Activated naive CD4-positive, alpha-beta T cell treated with anti-CD3 and anti-CD28 coated beads, Interleukin-2, amount 50 U/mL, for 72 hours (primary cell): ENCODE results near the gene CLEC18B. TPM values are rescaled to one million over a fixed set of nuclear protein-coding genes. Genes with fewer than 3 reads are reported as not detected.
"Not testable (repeated sequence)": the region's sequence is repeated elsewhere in the genome, so short reads cannot be mapped to it uniquely, and the experiment has no call there.

Source experiments
- ATAC-seq, 2 donors: fragments of 150-1000 bp; cut with Tn5 transposase; 2 replicates each; pipeline ENCODE4 v1.10.0; 2021; ENCODE audit warnings: mild to moderate bottlenecking in 2 of 2, moderate library complexity in 2 of 2
- DNase-seq, 2 donors: peaks; one replicate each; pipeline ENCODE4 v3.0.0; 2021 to 2022; ENCODE audit warnings: low spot score in 2 of 2
- H3K27ac Mint-ChIP-seq, 2 donors: one replicate each; pipeline ENCODE4 v1.8.0; 2022; ENCODE audit warnings: mild to moderate bottlenecking in 2 of 2, mixed read lengths in 2 of 2
- H3K36me3 Mint-ChIP-seq, 2 donors: one replicate each; pipeline ENCODE4 v1.8.0; 2022; ENCODE audit warnings: mixed read lengths in 2 of 2
- H3K9me3 Mint-ChIP-seq, 2 donors: one replicate each; pipeline ENCODE4 v1.8.0; 2022; ENCODE audit warnings: mixed read lengths in 2 of 2
- total RNA-seq, 2 donors: library from RNA; stranded (reverse); gene quantifications; one replicate each; pipeline ENCODE4 v1.2.3, GENCODE V29; 2022

CLEC18B gene
- total RNA-seq, 2 donors from 2014 or later = 0.49 TPM; not detected in 1

DNA sequence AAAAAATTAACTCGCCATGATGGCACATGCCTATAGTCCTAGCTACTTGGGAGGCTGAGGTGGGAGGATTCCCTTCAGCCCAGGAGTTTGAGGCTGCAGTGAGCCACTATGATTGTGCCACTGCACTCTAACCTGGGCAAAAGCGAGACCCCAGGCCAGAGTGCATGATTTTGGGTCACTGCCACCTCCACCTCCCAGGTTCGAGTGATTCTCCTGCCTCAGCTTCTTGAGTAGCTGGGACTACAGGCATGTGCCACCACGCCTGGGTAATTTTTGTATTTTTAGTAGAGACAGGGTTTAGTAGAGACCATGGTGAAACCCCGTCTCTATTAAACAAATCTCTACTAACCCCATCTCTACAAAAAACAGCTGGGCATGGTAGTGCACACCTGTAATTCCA is 26.7 kb downstream of the CLEC18B start:
- H3K27ac Mint-ChIP-seq, ATAC-seq, H3K9me3 Mint-ChIP-seq, DNase-seq, H3K36me3 Mint-ChIP-seq: not testable (repeated sequence)

DNA sequence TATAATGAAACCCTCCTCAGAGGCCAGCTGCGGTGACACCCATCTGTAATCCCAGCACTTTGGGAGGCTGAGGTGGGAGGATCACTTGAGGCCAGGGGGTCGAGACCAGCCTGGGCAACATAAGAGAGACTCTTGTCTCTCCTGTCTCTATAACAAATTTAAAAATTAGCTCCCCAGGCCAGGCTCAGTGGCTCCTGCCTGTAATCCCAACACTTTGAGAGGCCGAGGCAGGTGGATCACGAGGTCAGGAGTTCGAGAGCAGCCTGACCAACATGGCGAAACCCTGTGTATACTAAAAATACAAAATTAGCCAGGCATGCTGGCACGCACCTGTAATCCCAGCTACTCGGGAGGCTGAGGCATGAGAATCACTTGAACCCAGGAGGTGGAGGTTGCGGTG is 27.1 kb downstream of the CLEC18B start:
- not testable (repeated sequence) for ATAC-seq, H3K36me3 Mint-ChIP-seq, H3K27ac Mint-ChIP-seq, H3K9me3 Mint-ChIP-seq, DNase-seq

DNA sequence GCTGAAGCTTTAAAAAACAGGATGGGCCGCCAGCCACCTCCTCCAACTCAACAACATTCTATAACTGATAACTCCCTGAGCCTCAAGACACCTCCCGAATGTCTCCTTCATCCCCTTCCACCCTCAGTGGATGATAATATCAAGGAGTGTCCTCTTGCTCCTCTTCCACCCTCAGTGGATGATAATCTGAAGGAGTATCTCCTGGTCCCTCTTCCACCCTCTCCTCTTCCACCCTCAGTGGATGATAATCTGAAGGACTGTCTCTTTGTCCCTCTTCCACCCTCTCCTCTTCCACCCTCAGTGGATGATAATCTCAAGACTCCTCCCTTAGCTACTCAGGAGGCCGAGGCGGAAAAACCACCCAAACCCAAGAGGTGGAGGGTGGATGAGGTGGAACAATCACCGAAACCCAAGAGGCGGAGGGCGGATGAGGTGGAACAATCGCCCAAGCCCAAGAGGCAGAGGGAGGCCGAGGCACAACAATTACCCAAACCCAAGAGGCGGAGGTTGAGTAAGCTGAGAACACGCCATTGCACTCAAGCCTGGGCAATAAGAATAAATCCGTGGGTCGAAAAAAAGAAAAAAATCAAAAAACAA is 29.7 kb downstream of the CLEC18B start:
- H3K9me3 Mint-ChIP-seq, ATAC-seq, H3K36me3 Mint-ChIP-seq: not testable (repeated sequence)

DNA sequence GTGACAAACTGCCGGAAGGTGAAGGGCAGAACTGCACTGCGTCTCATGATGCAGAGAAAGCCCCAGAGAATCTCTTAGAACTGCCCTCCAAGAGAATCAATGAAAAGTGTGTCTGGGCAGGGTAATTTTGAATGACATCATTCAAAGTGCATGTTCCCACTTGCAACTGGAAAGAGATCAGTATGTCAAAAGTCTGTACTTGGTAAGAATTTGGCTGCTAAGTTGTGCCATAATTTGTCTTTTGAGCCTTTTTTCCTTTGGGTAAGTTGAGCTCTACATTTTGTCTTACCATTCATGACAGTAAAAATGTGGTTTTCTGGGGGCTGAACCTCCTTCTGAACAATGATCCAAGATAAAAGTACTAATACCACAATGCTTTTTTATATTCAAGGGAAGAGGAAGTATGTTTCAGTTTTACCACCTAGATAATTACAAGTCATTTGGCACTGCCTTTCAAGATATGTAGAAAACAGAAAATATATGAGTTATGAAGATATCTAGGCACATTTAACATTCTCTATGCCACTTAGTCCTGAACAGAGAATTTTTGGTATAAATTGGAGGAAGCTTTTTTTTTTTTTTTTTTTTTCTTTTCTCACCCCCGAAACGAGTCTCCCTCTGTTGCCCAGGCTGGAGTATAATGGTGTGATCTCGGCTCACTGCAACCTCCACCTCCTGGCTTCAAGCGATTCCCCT is 38.8 kb downstream of the CLEC18B start:
- not testable (repeated sequence) for ATAC-seq, H3K36me3 Mint-ChIP-seq, H3K9me3 Mint-ChIP-seq, H3K27ac Mint-ChIP-seq, DNase-seq

More for the DNA sequence above, 29.7 kb downstream of the CLEC18B start:
- H3K27ac Mint-ChIP-seq, DNase-seq: not testable (repeated sequence)

DNA sequence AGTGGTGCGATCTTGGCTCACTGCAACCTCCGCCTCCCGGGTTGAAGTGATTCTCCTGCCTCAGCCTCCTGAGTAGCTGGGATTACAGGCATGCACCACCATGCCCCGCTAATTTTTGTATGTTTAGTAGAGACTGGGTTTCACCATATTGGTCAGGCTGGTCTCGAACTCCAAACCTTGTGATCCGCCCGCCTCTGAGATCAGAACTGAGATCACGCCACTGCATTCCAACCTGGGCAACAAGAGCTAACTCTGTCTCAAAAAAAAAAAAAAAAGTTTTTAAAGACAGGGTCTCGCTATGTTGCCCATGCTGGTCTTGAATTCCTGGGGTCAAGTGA is 47.5 kb downstream of the CLEC18B start:
- H3K27ac Mint-ChIP-seq = peak overlapping the region in 1 of 2 donors; percentile 12

GRCh38 chr16:74372953-74373846 is 48.1 kb downstream of the CLEC18B start:
- H3K27ac Mint-ChIP-seq = peak overlapping the region in 1 of 2 donors; percentile 12
- ATAC-seq (no peak), DNase-seq (no peak)
- no peaks in the 10 kb centered on the region for H3K36me3 Mint-ChIP-seq
- H3K9me3 Mint-ChIP-seq = no peaks in the 10 kb centered on the region

More for the DNA sequence above, 47.5 kb downstream of the CLEC18B start:
- not testable (repeated sequence) for H3K9me3 Mint-ChIP-seq, ATAC-seq, DNase-seq, H3K36me3 Mint-ChIP-seq

GRCh38 chr16:74372369-74372768 is 48.9 kb downstream of the CLEC18B start:
- ATAC-seq (no peak), DNase-seq (no peak)
- H3K27ac Mint-ChIP-seq = no peak overlapping the region
- H3K36me3 Mint-ChIP-seq = no peaks in the 10 kb centered on the region
- no peaks in the 10 kb centered on the region for H3K9me3 Mint-ChIP-seq

DNA sequence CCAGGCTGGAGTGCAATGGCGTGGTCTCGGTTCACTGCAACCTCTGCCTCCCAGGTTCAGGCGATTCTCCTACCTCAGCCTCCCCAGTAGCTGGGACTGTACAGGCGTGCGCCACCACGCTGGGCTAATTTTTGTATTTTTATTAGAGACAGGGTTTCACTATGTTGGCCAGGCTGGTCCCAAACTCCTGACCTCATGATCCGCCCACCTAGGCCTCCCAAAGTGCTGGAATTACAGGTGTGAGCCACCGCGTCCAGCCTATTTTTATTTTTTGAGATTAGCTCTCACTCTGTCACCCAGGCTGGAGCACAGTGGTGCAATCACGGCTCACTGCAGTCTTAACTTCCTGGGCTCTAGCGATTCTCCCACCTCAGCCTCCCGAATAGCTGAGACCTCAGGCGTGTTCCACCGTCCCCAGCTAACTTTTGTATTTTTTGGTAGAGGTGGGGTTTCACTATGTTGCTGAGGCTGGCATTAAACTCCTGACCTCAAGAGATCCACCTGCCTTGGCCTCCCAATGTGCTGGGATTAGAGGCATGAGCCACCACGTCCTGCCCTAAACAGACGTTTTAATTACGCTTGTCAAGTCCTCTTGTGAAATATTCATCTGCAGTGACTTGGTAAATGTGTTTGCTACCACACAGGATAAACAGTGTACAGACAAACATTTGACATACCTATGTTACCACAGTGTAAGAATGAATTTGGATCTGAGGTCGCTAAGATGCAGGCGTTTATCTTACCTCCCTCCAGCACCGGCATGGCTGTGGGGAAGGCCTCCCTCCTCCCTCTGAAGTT is 50.7 kb downstream of the CLEC18B start:
- not testable (repeated sequence) for DNase-seq, ATAC-seq, H3K9me3 Mint-ChIP-seq, H3K27ac Mint-ChIP-seq, H3K36me3 Mint-ChIP-seq

DNA sequence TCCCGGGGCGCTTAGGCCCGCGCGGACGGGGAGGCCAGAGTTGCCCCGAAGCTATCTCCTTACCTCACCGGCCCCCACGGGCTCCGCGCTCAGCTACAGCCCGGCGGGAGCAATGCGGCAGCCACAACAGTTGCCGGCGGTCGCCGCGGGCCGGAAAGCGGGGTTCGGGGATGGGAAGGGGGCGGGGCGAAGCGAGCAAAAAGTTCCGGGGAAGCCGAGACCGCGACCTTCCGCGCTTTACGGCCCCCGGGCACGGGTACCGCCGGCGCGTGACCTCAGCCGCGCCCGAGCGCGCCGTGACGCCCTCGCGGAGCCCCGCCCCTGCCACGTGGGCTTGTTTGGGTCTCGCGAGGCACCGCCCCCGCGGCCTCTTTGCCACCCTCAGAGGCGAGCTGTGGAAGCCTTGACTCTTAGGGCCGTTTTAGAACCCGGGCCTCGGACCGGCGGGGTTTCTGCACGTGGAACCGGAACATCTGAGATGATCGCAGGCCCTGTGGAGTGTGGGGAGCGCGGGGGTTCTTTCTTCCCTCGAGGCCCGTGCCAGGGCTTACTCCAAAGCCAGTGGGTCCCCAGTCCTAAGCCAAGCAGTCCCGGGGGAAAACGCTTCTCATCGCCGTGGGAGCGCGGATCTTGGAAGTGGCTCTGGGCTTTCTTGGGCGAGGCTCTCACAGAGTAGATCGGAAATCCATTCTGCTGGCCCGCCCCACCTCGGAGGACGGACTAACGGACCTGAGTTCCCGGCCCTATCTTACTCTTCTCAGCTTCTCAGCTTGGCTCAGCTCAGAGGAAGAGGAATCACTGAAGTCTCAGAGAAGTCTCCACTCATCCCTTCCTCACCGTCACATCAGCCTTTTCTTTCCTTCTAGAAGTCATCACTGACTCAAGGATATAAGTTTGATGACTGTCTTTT is 53.0 kb downstream of the CLEC18B start:
- not testable (repeated sequence) for H3K9me3 Mint-ChIP-seq, H3K36me3 Mint-ChIP-seq
- ATAC-seq = peak; percentile 93 to 97
- peak; percentile 99 to 100 for DNase-seq
- H3K27ac Mint-ChIP-seq = peak overlapping the region; percentile 92 to 97

DNA sequence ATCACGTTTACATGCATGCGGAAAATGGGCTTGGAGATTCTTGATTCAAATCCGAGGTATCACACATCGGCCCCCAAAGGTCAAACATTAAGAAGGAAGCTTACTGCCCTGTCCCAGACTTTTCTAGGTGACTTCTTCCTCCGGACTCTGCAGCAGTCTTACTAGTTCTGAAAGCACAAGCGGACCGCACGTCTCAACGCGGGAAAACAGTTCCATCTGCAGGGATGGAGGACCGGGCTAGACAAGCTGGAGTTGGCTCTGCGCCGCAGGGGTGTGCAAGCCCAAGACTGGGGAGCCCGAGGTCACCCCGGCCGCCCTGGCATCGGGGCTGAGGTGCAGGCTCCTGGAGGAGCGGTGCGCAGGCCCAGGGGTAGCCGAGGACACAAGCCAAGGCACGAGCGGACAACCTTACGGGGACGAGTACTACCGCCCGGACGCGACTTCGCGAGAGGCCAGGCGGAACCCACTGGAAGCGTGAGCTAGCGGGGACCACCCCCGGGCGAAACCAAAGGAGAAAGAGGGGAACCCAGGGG is 53.7 kb downstream of the CLEC18B start:
- ATAC-seq (peak; percentile 55 to 58), DNase-seq (peak in 1 of 2 donors; percentile 57)
- H3K36me3 Mint-ChIP-seq, H3K9me3 Mint-ChIP-seq: not testable (repeated sequence)
- peak overlapping the region; percentile 97 for H3K27ac Mint-ChIP-seq

- peak overlapping the region in 1 of 2 donors; percentile 5 for H3K27ac Mint-ChIP-seq
- DNase-seq = not testable (repeated sequence)
Measured at GRCh38 chr16:74361646-74362610, 59.4 kb downstream of the CLEC18B start.

More at GRCh38 chr16:74361646-74362610, 59.4 kb downstream of the CLEC18B start:
- H3K9me3 Mint-ChIP-seq, H3K36me3 Mint-ChIP-seq: not testable (repeated sequence)
- ATAC-seq = peak; percentile 29 to 34
